GM19463 (cell line): ENCODE results near the gene CCDC174.

Experiments
- ATAC-seq: cut with Tn5 transposase; IDR thresholded peaks from one replicate; pipeline ENCODE4 v1.9.1; 2021; ENCODE audit warnings: mild to moderate bottlenecking, moderate library complexity; ENCODE audit not compliant: unreplicated experiment

CCDC174 gene

GRCh38 chr3:14699643-14700042 is 48.1 kb downstream of the CCDC174 start:
- no peak for ATAC-seq

- ATAC-seq, result no peak
These were observed 49.3 kb downstream of the CCDC174 start for GRCh38 chr3:14700891-14701290.

DNA sequence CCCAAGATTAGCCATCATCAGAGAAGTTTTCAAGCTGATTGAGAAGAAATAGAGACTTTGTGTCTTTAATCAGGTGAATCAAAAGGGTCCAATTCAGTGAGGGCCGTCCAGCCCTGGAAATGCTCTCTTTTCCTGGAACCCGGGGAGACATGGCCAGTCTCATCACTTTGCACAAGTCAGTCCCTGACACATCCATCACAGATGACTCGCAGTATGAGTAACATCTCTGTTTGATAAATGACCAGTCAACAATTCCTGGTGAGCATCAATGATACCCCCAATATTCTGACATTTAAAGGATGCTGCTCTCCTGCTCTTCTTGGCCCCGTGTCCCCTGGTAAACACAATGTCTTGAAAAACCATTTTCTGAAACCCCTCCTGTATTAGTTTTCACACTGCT is 50.1 kb downstream of the CCDC174 start:
- ATAC-seq, result no peak

DNA sequence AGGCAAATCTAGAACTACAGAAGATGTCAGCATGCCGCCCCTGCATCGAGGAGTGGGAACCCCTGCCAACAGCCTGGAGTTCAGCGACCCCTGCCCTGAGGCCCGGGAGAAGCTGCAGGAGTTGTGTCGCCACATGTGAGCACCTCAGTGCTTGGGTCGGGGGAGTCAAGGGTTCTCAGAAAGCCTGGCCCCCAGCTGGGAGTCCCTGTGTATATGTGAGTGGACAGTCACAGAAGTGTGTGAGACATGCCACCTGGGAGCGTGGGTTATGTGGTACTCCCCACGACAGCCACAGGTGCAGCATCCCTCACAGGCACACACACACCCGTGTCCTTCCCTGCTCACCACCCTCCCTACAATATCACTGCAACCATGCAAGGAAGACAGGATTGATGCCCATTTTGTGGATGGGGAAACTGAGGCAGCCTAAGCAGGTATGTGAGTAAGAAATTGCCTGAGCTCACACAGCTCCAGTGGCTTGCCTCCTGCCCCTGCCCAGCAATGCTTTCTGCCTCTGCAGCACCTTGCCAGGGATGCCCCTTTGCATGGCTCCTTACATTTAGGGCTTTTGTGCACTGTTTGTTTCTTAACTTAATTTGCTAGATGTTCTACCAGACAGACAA is 51.7 kb downstream of the CCDC174 start:
- no peak for ATAC-seq

- no peak for ATAC-seq
These were observed 52.2 kb downstream of the CCDC174 start for GRCh38 chr3:14703791-14704190.

DNA sequence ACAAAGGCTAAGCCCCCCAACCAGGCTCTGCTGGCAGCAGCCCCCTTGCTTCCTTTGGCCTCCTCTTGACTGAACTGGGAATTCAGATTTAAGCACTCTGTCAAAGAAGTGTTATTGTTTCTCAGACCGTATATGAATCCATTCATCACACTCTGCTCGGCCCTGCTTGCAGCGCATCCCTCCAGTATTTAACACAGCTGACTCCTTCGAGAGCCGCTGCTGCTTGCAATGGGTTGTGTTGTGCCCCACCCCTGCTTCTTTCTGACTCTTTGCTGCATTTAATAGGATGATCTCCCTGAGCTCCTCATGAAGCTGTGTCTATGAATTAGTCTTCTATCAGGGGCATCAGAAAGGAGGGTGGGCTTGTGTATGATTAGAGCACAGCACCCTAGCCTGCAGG is 54.5 kb downstream of the CCDC174 start:
- no peak for ATAC-seq

- ATAC-seq, result no peak
These were observed 65.0 kb downstream of the CCDC174 start for GRCh38 chr3:14716591-14716990.

GRCh38 chr3:14717307-14717706 is 65.7 kb downstream of the CCDC174 start:
- no peak for ATAC-seq

DNA sequence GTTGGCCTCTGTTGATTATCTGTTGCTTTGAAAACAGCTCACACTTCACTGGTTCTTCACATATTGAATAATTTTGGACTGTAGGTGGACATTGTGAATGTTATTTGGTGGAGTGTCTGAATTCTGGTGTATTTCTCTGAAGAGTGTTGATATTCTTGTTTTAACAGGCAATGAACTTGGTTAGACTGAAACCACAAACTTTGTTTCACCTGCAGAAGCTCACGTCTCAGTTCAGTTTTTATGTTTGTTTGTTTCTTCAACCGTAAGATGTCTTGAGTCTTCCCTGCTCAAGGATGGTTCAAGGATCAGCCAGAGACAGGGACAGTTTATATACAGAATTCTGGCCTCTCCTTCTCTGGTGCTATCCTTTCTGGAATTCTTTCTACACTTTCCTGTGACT is 67.0 kb downstream of the CCDC174 start:
- no peak for ATAC-seq

GRCh38 chr3:14719006-14719405 is 67.4 kb downstream of the CCDC174 start:
- no peak for ATAC-seq

GRCh38 chr3:14721126-14721864 is 69.7 kb downstream of the CCDC174 start:
- no peak for ATAC-seq
